H1 (cell line): Measurements from ENCODE around the gene SLC15A3. TPM values are rescaled to one million over a fixed set of nuclear protein-coding genes. Genes with fewer than 3 reads are reported as not detected.

Experiments used
- CTCF ChIA-PET: fragments of 300-600 bp; sonication (Branson Sonifier 250); formaldehyde crosslinking; loops from one replicate; lab custom pipeline; 2021; ENCODE audit not compliant: partially characterized antibody; lab: Charles Lee
- POLR2A ChIA-PET: fragments of 300-600 bp; sonication (Branson Sonifier 250); formaldehyde crosslinking; loops from one replicate; lab custom pipeline; 2021; ENCODE audit warnings: inconsistent platforms; ENCODE audit not compliant: partially characterized antibody; lab: Charles Lee
- DNase-seq, 2 experiments: peaks; one replicate each; pipeline versions ENCODE4 v3.0.0 to v3.0.0-alpha.2; 2010 to 2022; ENCODE audit warnings: low spot score in 2 of 2, low read depth in 1 of 2, mixed read lengths in 1 of 2
- FAIRE-seq: peaks from 2 replicates; lab custom pipeline; 2011; peaks lifted over from hg19 to GRCh38; lab: Jason Lieb, UNC
- H2AFZ ChIP-seq: 2 replicates; pipeline ENCODE4 v1.8.1; 2012; ENCODE audit warnings: low read length, inconsistent platforms
- H2AK5ac ChIP-seq: 2 replicates; pipeline ENCODE4 v1.6.1; 2013; ENCODE audit warnings: low read depth, low read length
- H2BK120ac ChIP-seq: replicated peaks from 2 replicates; pipeline ENCODE3; 2013; ENCODE audit warnings: low read depth, low read length, inconsistent platforms
- H2BK12ac ChIP-seq: 2 replicates; pipeline ENCODE4 v1.6.1; 2013; ENCODE audit warnings: low read depth, low read length
- H2BK15ac ChIP-seq: 2 replicates; pipeline ENCODE4 v1.6.1; 2013; ENCODE audit warnings: low read length
- H2BK20ac ChIP-seq: 2 replicates; pipeline ENCODE4 v1.6.1; 2013; ENCODE audit warnings: low read length
- H2BK5ac ChIP-seq: 2 replicates; pipeline ENCODE4 v1.6.1; 2013; ENCODE audit warnings: low read depth, low read length
- H3K14ac ChIP-seq: 2 replicates; pipeline ENCODE4 v1.6.1; 2013; ENCODE audit warnings: inconsistent platforms; ENCODE audit not compliant: insufficient read length
- H3K18ac ChIP-seq: 2 replicates; pipeline ENCODE4 v1.6.1; 2013; ENCODE audit warnings: low read length; ENCODE audit errors: extremely low read depth
- H3K23ac ChIP-seq: 2 replicates; pipeline ENCODE4 v1.6.1; 2013; ENCODE audit warnings: inconsistent platforms; ENCODE audit not compliant: insufficient read length
- H3K23me2 ChIP-seq: 2 replicates; pipeline ENCODE4 v1.6.1; 2013; ENCODE audit warnings: low read depth, low read length
- H3K27ac ChIP-seq: 2 replicates; pipeline ENCODE4 v1.6.1; 2011; ENCODE audit warnings: low read depth, low read length, inconsistent platforms
- H3K27me3 ChIP-seq, 4 experiments: replicated peaks in 1 of 4; 1 replicate in 1 of 4; 2 replicates in 3 of 4; pipeline versions ENCODE4 v1.6.1 to v1.8.1; 2011 to 2013; ENCODE audit warnings: low read length in 3 of 4, mild to moderate bottlenecking in 3 of 4, inconsistent platforms in 2 of 4, mixed read lengths in 2 of 4, moderate library complexity in 1 of 4; ENCODE audit not compliant: control insufficient read depth in 3 of 4, insufficient read depth in 3 of 4; ENCODE audit errors: extremely low read depth in 1 of 4
- H3K36me3 ChIP-seq, 4 experiments: 2 replicates each; pipeline versions ENCODE4 v1.6.1 to v1.8.1; 2011 to 2013; ENCODE audit warnings: mild to moderate bottlenecking in 4 of 4, low read length in 3 of 4, moderate library complexity in 2 of 4, control low read depth in 1 of 4, inconsistent platforms in 1 of 4; ENCODE audit not compliant: insufficient read depth in 4 of 4, control insufficient read depth in 2 of 4
- H3K4ac ChIP-seq: replicated peaks from 2 replicates; pipeline ENCODE3; 2013; ENCODE audit warnings: low read length, low read depth, mixed read lengths, inconsistent platforms; ENCODE audit not compliant: insufficient read length
- H3K4me1 ChIP-seq, 4 experiments: replicated peaks in 1 of 4; 1 replicate in 1 of 4; 2 replicates in 3 of 4; pipeline versions ENCODE4 v1.6.1 to v1.8.1; 2011 to 2013; ENCODE audit warnings: low read length in 3 of 4, inconsistent platforms in 2 of 4, mixed read lengths in 1 of 4; ENCODE audit not compliant: insufficient read depth in 4 of 4, control insufficient read depth in 3 of 4
- H3K4me2 ChIP-seq, 2 experiments: 2 replicates each; pipeline versions ENCODE4 v1.6.1 to v1.8.1; 2011 to 2013; ENCODE audit warnings: low read depth in 2 of 2, low read length in 2 of 2, control low read depth in 1 of 2, inconsistent platforms in 1 of 2, mild to moderate bottlenecking in 1 of 2; ENCODE audit not compliant: insufficient read depth in 1 of 2
- H3K4me3 ChIP-seq, 4 experiments: fragments of 200-600, 300-600 bp in 1 of 4; sonication (generic), shearing (Covaris generic), sonication (Bioruptor Twin) in 1 of 4; 2 replicates each; pipeline versions ENCODE4 v1.5.1 to v1.8.1; 2011 to 2016; ENCODE audit warnings: low read length in 4 of 4, low read depth in 3 of 4, control low read depth in 2 of 4, inconsistent platforms in 2 of 4, mild to moderate bottlenecking in 2 of 4, mixed read lengths in 1 of 4, moderate library complexity in 1 of 4; ENCODE audit not compliant: insufficient read depth in 2 of 4; ENCODE audit errors: extremely low read depth in 1 of 4
- H3K56ac ChIP-seq: replicated peaks from 2 replicates; pipeline ENCODE3; 2013; ENCODE audit warnings: low read depth, mild to moderate bottlenecking, mixed read lengths, low read length, inconsistent platforms; ENCODE audit not compliant: insufficient read length
- H3K79me1 ChIP-seq: 2 replicates; pipeline ENCODE4 v1.6.1; 2013; ENCODE audit warnings: low read depth, low read length, control low read depth
- H3K79me2 ChIP-seq, 2 experiments: 2 replicates each; pipeline versions ENCODE4 v1.6.1 to v1.8.1; 2012 to 2013; ENCODE audit warnings: low read length in 2 of 2, mild to moderate bottlenecking in 2 of 2, inconsistent platforms in 1 of 2; ENCODE audit not compliant: insufficient read depth in 2 of 2, control insufficient read depth in 1 of 2
- H3K9ac ChIP-seq, 4 experiments: replicated peaks in 1 of 4; 1 replicate in 1 of 4; 2 replicates in 3 of 4; pipeline versions ENCODE4 v1.6.1 to v1.8.1; 2011 to 2013; ENCODE audit warnings: low read depth in 3 of 4, low read length in 3 of 4, control low read depth in 2 of 4, mild to moderate bottlenecking in 2 of 4, moderate library complexity in 2 of 4, inconsistent platforms in 1 of 4; ENCODE audit errors: extremely low read depth in 1 of 4
- H3K9me3 ChIP-seq, 2 experiments: 2 replicates each; pipeline versions ENCODE4 v1.6.1 to v1.8.1; 2012 to 2013; ENCODE audit warnings: mild to moderate bottlenecking in 2 of 2, moderate library complexity in 2 of 2, control low read depth in 1 of 2, inconsistent platforms in 1 of 2, low read depth in 1 of 2, low read length in 1 of 2, mixed read lengths in 1 of 2; ENCODE audit not compliant: insufficient read depth in 2 of 2
- H4K20me1 ChIP-seq, 2 experiments: replicated peaks in 1 of 2; 2 replicates each; pipeline versions ENCODE3 to v1.8.1; 2011 to 2013; ENCODE audit warnings: inconsistent platforms in 2 of 2, low read length in 2 of 2, mild to moderate bottlenecking in 1 of 2; ENCODE audit not compliant: insufficient read depth in 2 of 2, control insufficient read depth in 1 of 2
- H4K5ac ChIP-seq: 2 replicates; pipeline ENCODE4 v1.6.1; 2013; ENCODE audit warnings: low read length, low read depth, mixed read lengths, inconsistent platforms; ENCODE audit not compliant: insufficient read length
- H4K8ac ChIP-seq: 2 replicates; pipeline ENCODE4 v1.8.0; 2013; ENCODE audit warnings: mild to moderate bottlenecking, moderate library complexity, low read length, inconsistent platforms; ENCODE audit not compliant: insufficient read depth; ENCODE audit errors: extremely low read depth
- H4K91ac ChIP-seq: replicated peaks from 2 replicates; pipeline ENCODE3; 2013; ENCODE audit warnings: low read length, mixed read lengths, inconsistent platforms; ENCODE audit not compliant: insufficient read length
- JUND ChIP-seq: IDR thresholded peaks from 2 replicates; pipeline ENCODE4 v1.6.1; 2011; ENCODE audit warnings: mild to moderate bottlenecking, improper control_type of control experiment, low read length
- POLR2AphosphoS5 ChIP-seq: IDR thresholded peaks from 2 replicates; pipeline ENCODE4 v1.6.1; 2011; ENCODE audit warnings: low read depth, low read length
- WGBS, 2 experiments: shearing (Covaris generic) in 1 of 2; methylation state at CpG; one replicate each; pipeline versions ENCODE4 v1.1.6 to v1.1.7; 2013 to 2015; ENCODE audit warnings: low lambda C conversion rate in 2 of 2, mixed read lengths in 2 of 2, inconsistent platforms in 1 of 2, low coverage in 1 of 2, missing lambda C conversion rate in 1 of 2; ENCODE audit not compliant: insufficient replicate concordance in 2 of 2, insufficient coverage in 1 of 2, insufficient read length in 1 of 2; ENCODE audit errors: extremely low coverage in 1 of 2, missing lambda C conversion rate in 1 of 2; 5-methylcytosine and 5-hydroxymethylcytosine counted together
- polyA plus RNA-seq, 7 experiments: library from polyadenylated mRNA; depleted of rRNA in 3 of 7; stranded (reverse) in 5 of 7; unstranded in 2 of 7; fragments of >200 nt in 5 of 7; fragments of 200-250 nt in 2 of 7; gene quantifications; 1 replicate in 5 of 7; 2 replicates in 1 of 7; 4 replicates in 1 of 7; pipeline versions ENCODE4 v1.2.1 to v1.2.3, GENCODE V29; 2011 to 2013; ENCODE audit warnings: missing spikeins in 2 of 7, mixed read lengths in 2 of 7
- total RNA-seq: library from RNA; stranded (reverse); fragmentation: NEBNext Ultra II Directional; extraction: Animal tissue kit (Norgen Biotek cat#: 25700); gene quantifications from 2 replicates; pipeline ENCODE4 v1.2.1, GENCODE V29; 2021

SLC15A3 gene
- total and polyA plus RNA-seq, 2 of the 8 experiments (the other 6 are each of a cell fraction or from before 2014, with no cell fraction given) = 25.8 to 31.0 TPM

DNA sequence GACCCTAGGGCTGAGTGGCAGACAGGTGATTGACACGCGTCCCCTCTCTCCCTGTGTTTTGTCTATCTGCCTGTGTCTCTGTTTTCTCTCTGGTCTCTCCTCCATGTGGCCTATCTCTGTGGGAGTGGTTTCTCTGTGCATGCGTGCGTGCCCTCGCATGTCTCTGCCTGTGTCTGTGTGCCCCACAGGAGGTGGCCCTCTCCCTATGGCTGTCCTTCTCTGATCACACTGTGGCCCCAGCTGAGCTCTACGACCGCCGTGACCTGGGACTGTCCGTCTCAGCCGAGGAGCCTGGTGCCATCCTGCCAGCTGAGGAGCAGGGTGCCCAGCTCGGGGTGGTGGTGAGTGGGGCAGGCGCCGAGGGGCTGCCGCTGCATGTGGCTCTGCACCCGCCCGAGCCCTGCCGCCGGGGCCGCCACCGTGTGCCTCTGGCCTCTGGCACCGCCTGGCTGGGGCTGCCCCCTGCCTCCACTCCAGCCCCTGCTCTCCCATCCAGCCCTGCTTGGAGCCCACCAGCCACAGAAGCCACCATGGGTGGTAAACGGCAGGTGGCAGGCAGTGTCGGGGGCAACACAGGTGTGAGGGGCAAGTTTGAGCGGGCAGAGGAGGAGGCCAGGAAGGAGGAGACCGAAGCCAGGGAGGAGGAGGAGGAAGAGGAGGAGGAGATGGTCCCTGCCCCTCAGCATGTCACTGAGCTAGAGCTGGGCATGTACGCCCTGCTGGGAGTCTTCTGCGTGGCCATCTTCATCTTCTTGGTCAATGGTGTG, 16.1 kb downstream of the SLC15A3 start:
- CTCF ChIA-PET = interaction anchor here (1.0 to 3.4 kb wide), 7 partner anchors 9 to 60 kb away, joined by 3 to 20 read pairs (median 3); no protein-coding TSS in a partner anchor
- H4K20me1 ChIP-seq = peaks cover 3 to 8% of the 10 kb centered on the region in 2 experiments

More for the DNA sequence above, 16.1 kb downstream of the SLC15A3 start:
- TF ChIP-seq JUND = no peak
- peak; percentile 72; the same call in 1 of the 2 replicates for TF ChIP-seq POLR2AphosphoS5
- TF ChIP-seq, all 59 proteins: peak for 1
- Histone ChIP-seq H3K23ac (no peak overlapping the region), H3K36me3 (peaks cover 0 to 33% (median 13%) of the 10 kb centered on the region in 4 experiments; a peak in 4 of 8 replicates), H3K4me2 (no peak overlapping the region), H3K4me1 (peaks cover 0 to 3% (median 1%) of the 10 kb centered on the region in 4 experiments; a peak in 4 of 7 replicates), H3K4me3 (no peak overlapping the region), H4K5ac (no peak overlapping the region), H2AK5ac (no peak overlapping the region), H3K4ac (no peak overlapping the region), H2BK5ac (0 out of 2 replicates have a peak overlapping the region, but pooled peaks have one; percentile 5), H4K8ac (no peak overlapping the region), H3K79me2 (no peaks in the 10 kb centered on the region), H4K91ac (peak overlapping the region; percentile 5), H3K23me2 (no peaks in the 10 kb centered on the region), H2BK15ac (no peak overlapping the region), H3K18ac (no peak overlapping the region), H2AFZ (no peak overlapping the region), H3K56ac (no peak overlapping the region), H3K27ac (no peak overlapping the region), H2BK20ac (no peak overlapping the region), H2BK120ac (no peak overlapping the region), H3K9me3 (no peaks in the 10 kb centered on the region), H3K79me1 (no peaks in the 10 kb centered on the region), H3K9ac (no peak overlapping the region), H3K14ac (no peak overlapping the region), H3K27me3 (no peaks in the 10 kb centered on the region), H2BK12ac (no peak overlapping the region)
- WGBS, 2 experiments = 89% methylated on average over 12 of the region's 27 CpGs; no CpG with 5 or more reads in 1 of the 2 experiments
- POLR2A ChIA-PET = interaction anchor here (0.9 to 2.1 kb wide), 6 partner anchors 9 to 31 kb away, joined by 3 to 7 read pairs (median 4); partner anchors contain the start of gene TMEM132A
- no peak for DNase-seq
- no peak for FAIRE-seq
